PC-3 (cell line): ENCODE data around the gene LAMA3. TPM values are rescaled to one million over a fixed set of nuclear protein-coding genes. Genes with fewer than 3 reads are reported as not detected.

Source experiments
- ATAC-seq: fragments of 200-7000 bp; cut with Tn5 transposase; 2 replicates; pipeline ENCODE4 v1.9.1; 2020; ENCODE audit warnings: mild to moderate bottlenecking, moderate library complexity
- BruUV-seq: library from RNA; stranded (reverse); fragments of 400-500 nt; replicated peaks from 2 replicates; lab custom pipeline; 2021; lab: Mats Ljungman, UMichigan
- CTCF ChIA-PET: fragments of 300-600 bp; sonication (Branson Sonifier 250); formaldehyde crosslinking; loops from one replicate; lab custom pipeline; 2022; ENCODE audit warnings: antibody characterized with exemption; lab: Charles Lee
- POLR2A ChIA-PET: fragments of 300-600 bp; sonication (Branson Sonifier 250); formaldehyde crosslinking; loops from one replicate; lab custom pipeline; 2022; ENCODE audit warnings: antibody characterized with exemption; ENCODE audit not compliant: unreplicated experiment; lab: Charles Lee
- DNase-seq: peaks from one replicate; pipeline ENCODE4 v3.0.0-alpha.2; 2015
- H2AFZ ChIP-seq: fragments of 300-600 bp; sonication (generic); 2 replicates; pipeline ENCODE4 v1.6.0; 2016; ENCODE audit warnings: antibody characterized with exemption, low read length
- H3F3A ChIP-seq: fragments of 300-600 bp; sonication (generic); one replicate; pipeline ENCODE4 v1.6.0; 2017; ENCODE audit warnings: antibody characterized with exemption, low read length, control low read depth, mild to moderate bottlenecking; ENCODE audit not compliant: unreplicated experiment
- H3K27ac ChIP-seq: fragments of 300-600 bp; sonication (generic); 2 replicates; pipeline ENCODE4 v1.5.1; 2016; ENCODE audit warnings: mild to moderate bottlenecking, low read length
- H3K27me3 ChIP-seq: fragments of 300-600 bp; sonication (generic); 2 replicates; pipeline ENCODE4 v1.6.1; 2016; ENCODE audit warnings: low read length, mixed read lengths
- H3K36me3 ChIP-seq: fragments of 300-600 bp; sonication (generic); 2 replicates; pipeline ENCODE4 v1.6.1; 2016; ENCODE audit warnings: low read depth, mixed run types, low read length, mixed read lengths
- H3K4me1 ChIP-seq: fragments of 300-600 bp; sonication (generic); 2 replicates; pipeline ENCODE4 v1.5.1; 2016; ENCODE audit warnings: low read length; ENCODE audit not compliant: insufficient read depth
- H3K4me2 ChIP-seq: fragments of 300-600 bp; sonication (generic); 2 replicates; pipeline ENCODE4 v1.6.0; 2016; ENCODE audit warnings: low read length
- H3K4me3 ChIP-seq: fragments of 300-600 bp; sonication (generic); 2 replicates; pipeline ENCODE4 v1.5.1; 2016; ENCODE audit warnings: mild to moderate bottlenecking, low read length, mixed read lengths
- H3K79me2 ChIP-seq: fragments of 300-600 bp; sonication (generic); 2 replicates; pipeline ENCODE4 v1.6.1; 2017; ENCODE audit warnings: low read length, mixed read lengths
- H3K9ac ChIP-seq: fragments of 300-600 bp; sonication (generic); 2 replicates; pipeline ENCODE4 v1.6.0; 2016; ENCODE audit warnings: mild to moderate bottlenecking, low read length
- H3K9me2 ChIP-seq: fragments of 300-600 bp; sonication (generic); replicated peaks from 2 replicates; pipeline ENCODE4 v1.6.1; 2016; ENCODE audit warnings: mixed run types, low read length, mixed read lengths
- H3K9me3 ChIP-seq: fragments of 300-600 bp; sonication (generic); 2 replicates; pipeline ENCODE4 v1.6.1; 2016; ENCODE audit warnings: low read length, mixed read lengths
- H4K20me1 ChIP-seq: fragments of 300-600 bp; sonication (generic); 2 replicates; pipeline ENCODE4 v1.6.1; 2016; ENCODE audit warnings: low read length, mixed read lengths
- CTCF ChIP-seq: fragments of 300-600 bp; sonication (generic); conservative IDR thresholded peaks from 2 replicates; pipeline ENCODE4 v1.5.1; 2017; ENCODE audit warnings: antibody characterized with exemption, low read depth, mild to moderate bottlenecking, low read length
- EZH2 ChIP-seq: fragments of 300-600 bp; sonication (generic); IDR thresholded peaks from one replicate; pipeline ENCODE4 v1.6.1; 2017; ENCODE audit warnings: antibody characterized with exemption, mild to moderate bottlenecking, low read length; ENCODE audit not compliant: unreplicated experiment
- EZH2phosphoT487 ChIP-seq: fragments of 300-600 bp; sonication (generic); IDR thresholded peaks from 2 replicates; pipeline ENCODE4 v1.6.1; 2018; ENCODE audit warnings: mild to moderate bottlenecking, antibody characterized with exemption, low read length, borderline replicate concordance
- intact Hi-C: fragments of 100-400 bp; cut with micrococcal nuclease; formaldehyde crosslinking; loops from 2 replicates; pipeline ENCODE4 v1.9.0; 2023
- total RNA-seq: library from RNA; depleted of rRNA; stranded (reverse); fragments of >200 nt; gene quantifications from 2 replicates; pipeline ENCODE4 v1.2.3, GENCODE V29; 2014

The LAMA3 gene
- total RNA-seq, 1 experiment from 2014 or later: 224 TPM

- DNase-seq (no peak), ATAC-seq (no peak)
- no peaks in the 10 kb centered on the region for H3F3A ChIP-seq
- H3K4me2 ChIP-seq: no peak overlapping the region
- ChIA-PET CTCF (no interaction called here), POLR2A (no interaction called here)
- H3K36me3 ChIP-seq: peaks cover 44% of the 10 kb centered on the region
- no peak overlapping the region for H2AFZ ChIP-seq
- no peaks in the 10 kb centered on the region for H3K4me1 ChIP-seq
- H3K9me2 ChIP-seq: no peaks in the 10 kb centered on the region
- H3K9me3 ChIP-seq: no peaks in the 10 kb centered on the region
- no TSS peak for BruUV-seq
- intact Hi-C loops: no loop called here
- H3K9ac ChIP-seq: no peak overlapping the region
- no peak overlapping the region for H3K27ac ChIP-seq
- no peak overlapping the region for H3K4me3 ChIP-seq
- no peaks in the 10 kb centered on the region for H3K79me2 ChIP-seq
- no peaks in the 10 kb centered on the region for H4K20me1 ChIP-seq
- TF ChIP-seq CTCF (no peak), EZH2phosphoT487 (no peak), EZH2 (no peak)
- no peaks in the 10 kb centered on the region for H3K27me3 ChIP-seq
Observed at GRCh38 chr18:23798249-23798648, 109.0 kb downstream of the LAMA3 start.

GRCh38 chr18:23798824-23799223 lies 109.6 kb downstream of the LAMA3 start:
- H3F3A ChIP-seq: no peaks in the 10 kb centered on the region
- no peak overlapping the region for H2AFZ ChIP-seq
- no peak overlapping the region for H3K9ac ChIP-seq
- POLR2A ChIA-PET: no interaction called here
- no peaks in the 10 kb centered on the region for H3K4me1 ChIP-seq
- no peak overlapping the region for H3K4me3 ChIP-seq
- no peak overlapping the region for H3K27ac ChIP-seq
- peaks cover 41% of the 10 kb centered on the region for H3K36me3 ChIP-seq
- H3K9me2 ChIP-seq: no peaks in the 10 kb centered on the region
- H3K79me2 ChIP-seq: no peaks in the 10 kb centered on the region
- no peaks in the 10 kb centered on the region for H3K9me3 ChIP-seq
- no TSS peak for BruUV-seq
- no peaks in the 10 kb centered on the region for H4K20me1 ChIP-seq
- CTCF ChIA-PET: no interaction called here
- H3K27me3 ChIP-seq: no peaks in the 10 kb centered on the region
- TF ChIP-seq EZH2 (no peak), CTCF (no peak), EZH2phosphoT487 (no peak)
- DNase-seq: no peak
- H3K4me2 ChIP-seq: no peak overlapping the region
- ATAC-seq: no peak
- intact Hi-C loops: no loop called here

- H3K4me3 ChIP-seq: no peak overlapping the region
- no peaks in the 10 kb centered on the region for H3K9me3 ChIP-seq
- no peaks in the 10 kb centered on the region for H3K4me1 ChIP-seq
- H4K20me1 ChIP-seq: no peaks in the 10 kb centered on the region
- peaks cover 38% of the 10 kb centered on the region for H3K36me3 ChIP-seq
- no peak overlapping the region for H2AFZ ChIP-seq
- POLR2A ChIA-PET: no interaction called here
- TF ChIP-seq EZH2 (no peak), CTCF (no peak), EZH2phosphoT487 (no peak)
- DNase-seq: no peak
- H3F3A ChIP-seq: no peaks in the 10 kb centered on the region
- no peaks in the 10 kb centered on the region for H3K9me2 ChIP-seq
- H3K27me3 ChIP-seq: no peaks in the 10 kb centered on the region
- H3K9ac ChIP-seq: no peak overlapping the region
- CTCF ChIA-PET: no interaction called here
- intact Hi-C loops: no loop called here
- H3K4me2 ChIP-seq: no peak overlapping the region
- no TSS peak for BruUV-seq
- H3K27ac ChIP-seq: no peak overlapping the region
- no peak for ATAC-seq
- no peaks in the 10 kb centered on the region for H3K79me2 ChIP-seq
Observed at GRCh38 chr18:23799540-23799939, 110.3 kb downstream of the LAMA3 start.
